22Rv1 (cell line): ENCODE data around the gene KIAA2012.

Source experiments
- ZFX ChIP-seq: fragments of 450-650 bp; IDR thresholded peaks from 2 replicates; pipeline ENCODE4 v1.6.1; 2017; ENCODE audit warnings: antibody characterized with exemption, borderline replicate concordance
- TF ChIP-seq, protein P1 (sequence below): fragments of 450-650 bp; IDR thresholded peaks from 2 replicates; pipeline ENCODE4 v1.5.1; 2017; ENCODE audit warnings: mild to moderate bottlenecking

DNA sequence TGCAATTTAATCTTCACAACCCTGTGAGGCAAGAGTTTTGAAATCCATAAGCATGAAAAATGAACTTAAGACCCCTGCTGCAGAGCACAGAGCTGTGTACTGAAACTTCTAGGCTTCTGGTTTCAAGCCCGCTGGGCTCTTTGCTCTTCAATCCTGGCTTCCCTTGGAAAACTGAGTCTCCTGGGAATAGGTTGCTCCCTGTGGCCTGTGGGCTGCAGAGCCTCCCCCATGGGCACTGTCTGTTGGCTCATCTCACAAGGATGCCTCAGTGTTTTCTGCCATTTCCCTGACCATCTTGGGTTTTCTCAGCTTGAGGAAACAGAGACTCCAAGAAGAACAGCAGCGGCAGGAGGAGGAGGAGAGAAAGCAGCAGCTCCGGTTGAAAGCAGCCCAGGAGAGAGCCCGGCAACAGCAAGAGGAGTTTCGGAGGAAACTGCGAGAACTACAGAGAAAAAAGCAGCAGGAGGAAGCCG lies 120.9 kb downstream of the KIAA2012 start:
- TF ChIP-seq, protein P1, sequence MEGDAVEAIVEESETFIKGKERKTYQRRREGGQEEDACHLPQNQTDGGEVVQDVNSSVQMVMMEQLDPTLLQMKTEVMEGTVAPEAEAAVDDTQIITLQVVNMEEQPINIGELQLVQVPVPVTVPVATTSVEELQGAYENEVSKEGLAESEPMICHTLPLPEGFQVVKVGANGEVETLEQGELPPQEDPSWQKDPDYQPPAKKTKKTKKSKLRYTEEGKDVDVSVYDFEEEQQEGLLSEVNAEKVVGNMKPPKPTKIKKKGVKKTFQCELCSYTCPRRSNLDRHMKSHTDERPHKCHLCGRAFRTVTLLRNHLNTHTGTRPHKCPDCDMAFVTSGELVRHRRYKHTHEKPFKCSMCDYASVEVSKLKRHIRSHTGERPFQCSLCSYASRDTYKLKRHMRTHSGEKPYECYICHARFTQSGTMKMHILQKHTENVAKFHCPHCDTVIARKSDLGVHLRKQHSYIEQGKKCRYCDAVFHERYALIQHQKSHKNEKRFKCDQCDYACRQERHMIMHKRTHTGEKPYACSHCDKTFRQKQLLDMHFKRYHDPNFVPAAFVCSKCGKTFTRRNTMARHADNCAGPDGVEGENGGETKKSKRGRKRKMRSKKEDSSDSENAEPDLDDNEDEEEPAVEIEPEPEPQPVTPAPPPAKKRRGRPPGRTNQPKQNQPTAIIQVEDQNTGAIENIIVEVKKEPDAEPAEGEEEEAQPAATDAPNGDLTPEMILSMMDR, result no peak
- no peak for TF ChIP-seq ZFX
